Activated CD8-positive, alpha-beta memory T cell treated with anti-CD3 and anti-CD28 coated beads, Interleukin-2, amount 50 U/mL, for 48 hours (primary cell): ENCODE data around the gene TMEM39B.
"Not testable (repeated sequence)": the region's sequence is repeated elsewhere in the genome, so short reads cannot be mapped to it uniquely, and the experiment has no call there.

ENCODE experiments used
- DNase-seq: peaks from one replicate; pipeline ENCODE4 v3.0.0-alpha.2; 2020

Gene TMEM39B

GRCh38 chr1:32113436-32113835 is 40.7 kb downstream of the TMEM39B start:
- not testable (repeated sequence) for DNase-seq

GRCh38 chr1:32114420-32114819 is 41.7 kb downstream of the TMEM39B start:
- DNase-seq: no peak

GRCh38 chr1:32115496-32115895 is 42.8 kb downstream of the TMEM39B start:
- no peak for DNase-seq

GRCh38 chr1:32116531-32116930 is 43.8 kb downstream of the TMEM39B start:
- DNase-seq: no peak

GRCh38 chr1:32122151-32122550 is 49.4 kb downstream of the TMEM39B start:
- no peak for DNase-seq

GRCh38 chr1:32123361-32123760 is 50.6 kb downstream of the TMEM39B start:
- peak; percentile 10 for DNase-seq

GRCh38 chr1:32125313-32125712 is 52.6 kb downstream of the TMEM39B start:
- DNase-seq: no peak

GRCh38 chr1:32126770-32127169 is 54.0 kb downstream of the TMEM39B start:
- DNase-seq: no peak

GRCh38 chr1:32127409-32128198 is 54.9 kb downstream of the TMEM39B start:
- DNase-seq: no peak

GRCh38 chr1:32128479-32128878 is 55.7 kb downstream of the TMEM39B start:
- DNase-seq: no peak

- DNase-seq: no peak
These were observed 56.2 kb downstream of the TMEM39B start for GRCh38 chr1:32128964-32129363.

GRCh38 chr1:32133950-32134280 is 61.2 kb downstream of the TMEM39B start:
- not testable (repeated sequence) for DNase-seq

- no peak for DNase-seq
These were observed 64.4 kb downstream of the TMEM39B start for GRCh38 chr1:32137111-32137510.

GRCh38 chr1:32138965-32139364 is 66.2 kb downstream of the TMEM39B start:
- no peak for DNase-seq

- no peak for DNase-seq
These were observed 69.9 kb downstream of the TMEM39B start for GRCh38 chr1:32142446-32143301.

GRCh38 chr1:32143302-32143695 is 70.6 kb downstream of the TMEM39B start:
- DNase-seq: not testable (repeated sequence)

- no peak for DNase-seq
These were observed 71.3 kb downstream of the TMEM39B start for GRCh38 chr1:32144033-32144432.

GRCh38 chr1:32147799-32148198 is 75.1 kb downstream of the TMEM39B start:
- DNase-seq: not testable (repeated sequence)

GRCh38 chr1:32150847-32151246 is 78.1 kb downstream of the TMEM39B start:
- DNase-seq: no peak

- no peak for DNase-seq
These were observed 78.6 kb downstream of the TMEM39B start for GRCh38 chr1:32151319-32151787.
